Measurements from ENCODE around the gene CMSS1. TPM values are rescaled to one million over a fixed set of nuclear protein-coding genes. Genes with fewer than 3 reads are reported as not detected.

Gene CMSS1
- polyA plus RNA-seq, 1 donor from 2014 or later, result 31.8 TPM

DNA sequence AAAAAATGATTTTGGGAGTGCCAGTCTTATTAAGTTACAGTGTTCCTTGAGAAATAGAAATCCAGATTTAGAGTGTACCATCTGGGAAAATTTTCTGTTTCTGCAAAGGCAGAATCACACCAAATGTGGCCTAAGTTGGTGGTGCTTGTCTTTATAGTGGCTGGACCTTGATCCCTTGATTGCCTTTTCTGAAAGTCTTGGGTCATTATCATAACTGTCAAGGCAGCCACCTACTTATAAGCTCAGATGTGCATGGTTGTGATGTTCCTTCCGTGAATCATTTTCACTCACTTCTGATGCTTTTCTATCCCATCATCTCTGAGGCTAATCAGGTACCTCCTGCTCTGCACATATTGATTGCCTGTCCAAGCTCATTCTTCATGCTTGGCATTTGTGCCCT lies 20.1 kb downstream of the CMSS1 start:
- Histone ChIP-seq H3K79me2 (replicated peaks; ENCODE audit: insufficient read depth, low read length) (no peaks in the 10 kb centered on the region), H4K20me1 (ENCODE audit: insufficient read depth) (no peaks in the 10 kb centered on the region), H3K27me3 (ENCODE audit: insufficient read depth, low read depth, low read length) (no peaks in the 10 kb centered on the region), H2AFZ (ENCODE audit: low read depth, low read length) (no peak overlapping the region), H3K9ac (ENCODE audit: low read length) (no peak overlapping the region), H3K4me3 (ENCODE audit: low read length) (no peak overlapping the region), H3K27ac (ENCODE audit: low read length) (no peak overlapping the region), H3K9me3 (ENCODE audit: low read length) (no peaks in the 10 kb centered on the region), H3K36me3 (ENCODE audit: insufficient read depth, low read length) (no peaks in the 10 kb centered on the region), H3K4me2 (ENCODE audit: low read length) (no peak overlapping the region), H3F3A (ENCODE audit: insufficient read depth, low read length, poor library complexity, severe bottlenecking) (no peaks in the 10 kb centered on the region), H3K9me2 (ENCODE audit: insufficient read depth, low read length) (no peaks in the 10 kb centered on the region)
- no peak for TF ChIP-seq REST (IDR thresholded peaks at IDR 0.05; ENCODE audit: borderline replicate concordance)
- TF ChIP-seq RAD21 (conservative IDR thresholded peaks at IDR 0.05), result no peak
- TF ChIP-seq TAF1 (IDR thresholded peaks at IDR 0.05; ENCODE audit: low read depth), result no peak
- no peak for TF ChIP-seq EP300 (conservative IDR thresholded peaks at IDR 0.05; ENCODE audit: poor library complexity, severe bottlenecking)
- TF ChIP-seq EZH2 (IDR thresholded peaks at IDR 0.05; ENCODE audit: borderline replicate concordance, insufficient read depth, low read length, poor library complexity, severe bottlenecking), result no peak
- no peak for TF ChIP-seq POLR2AphosphoS5 (IDR thresholded peaks at IDR 0.05)
- TF ChIP-seq, protein P1, sequence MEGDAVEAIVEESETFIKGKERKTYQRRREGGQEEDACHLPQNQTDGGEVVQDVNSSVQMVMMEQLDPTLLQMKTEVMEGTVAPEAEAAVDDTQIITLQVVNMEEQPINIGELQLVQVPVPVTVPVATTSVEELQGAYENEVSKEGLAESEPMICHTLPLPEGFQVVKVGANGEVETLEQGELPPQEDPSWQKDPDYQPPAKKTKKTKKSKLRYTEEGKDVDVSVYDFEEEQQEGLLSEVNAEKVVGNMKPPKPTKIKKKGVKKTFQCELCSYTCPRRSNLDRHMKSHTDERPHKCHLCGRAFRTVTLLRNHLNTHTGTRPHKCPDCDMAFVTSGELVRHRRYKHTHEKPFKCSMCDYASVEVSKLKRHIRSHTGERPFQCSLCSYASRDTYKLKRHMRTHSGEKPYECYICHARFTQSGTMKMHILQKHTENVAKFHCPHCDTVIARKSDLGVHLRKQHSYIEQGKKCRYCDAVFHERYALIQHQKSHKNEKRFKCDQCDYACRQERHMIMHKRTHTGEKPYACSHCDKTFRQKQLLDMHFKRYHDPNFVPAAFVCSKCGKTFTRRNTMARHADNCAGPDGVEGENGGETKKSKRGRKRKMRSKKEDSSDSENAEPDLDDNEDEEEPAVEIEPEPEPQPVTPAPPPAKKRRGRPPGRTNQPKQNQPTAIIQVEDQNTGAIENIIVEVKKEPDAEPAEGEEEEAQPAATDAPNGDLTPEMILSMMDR (IDR thresholded peaks at IDR 0.05; ENCODE audit: poor library complexity, severe bottlenecking), result no peak
- no peak for TF ChIP-seq SMC3 (conservative IDR thresholded peaks at IDR 0.05; ENCODE audit: poor library complexity)

GRCh38 chr3:99838755-99839154 lies 21.1 kb downstream of the CMSS1 start:
- Histone ChIP-seq H3F3A (ENCODE audit: insufficient read depth, low read length, poor library complexity, severe bottlenecking) (no peaks in the 10 kb centered on the region), H3K79me2 (replicated peaks; ENCODE audit: insufficient read depth, low read length) (no peaks in the 10 kb centered on the region), H3K4me3 (ENCODE audit: low read length) (no peak overlapping the region), H2AFZ (ENCODE audit: low read depth, low read length) (no peak overlapping the region), H4K20me1 (ENCODE audit: insufficient read depth) (no peaks in the 10 kb centered on the region), H3K27me3 (ENCODE audit: insufficient read depth, low read depth, low read length) (no peaks in the 10 kb centered on the region), H3K27ac (ENCODE audit: low read length) (no peak overlapping the region), H3K9ac (ENCODE audit: low read length) (no peak overlapping the region), H3K4me2 (ENCODE audit: low read length) (no peak overlapping the region), H3K36me3 (ENCODE audit: insufficient read depth, low read length) (no peaks in the 10 kb centered on the region), H3K9me3 (ENCODE audit: low read length) (no peaks in the 10 kb centered on the region), H3K9me2 (ENCODE audit: insufficient read depth, low read length) (no peaks in the 10 kb centered on the region)
- TF ChIP-seq, protein P1 (IDR thresholded peaks at IDR 0.05; ENCODE audit: poor library complexity, severe bottlenecking), result no peak
- TF ChIP-seq EZH2 (IDR thresholded peaks at IDR 0.05; ENCODE audit: borderline replicate concordance, insufficient read depth, low read length, poor library complexity, severe bottlenecking), result no peak
- TF ChIP-seq SMC3 (conservative IDR thresholded peaks at IDR 0.05; ENCODE audit: poor library complexity), result no peak
- TF ChIP-seq RAD21 (conservative IDR thresholded peaks at IDR 0.05), result no peak
- TF ChIP-seq MXI1 (conservative IDR thresholded peaks at IDR 0.05; ENCODE audit: poor library complexity, severe bottlenecking), result no peak
- no peak for TF ChIP-seq POLR2AphosphoS5 (IDR thresholded peaks at IDR 0.05)
- TF ChIP-seq TAF1 (IDR thresholded peaks at IDR 0.05; ENCODE audit: low read depth), result no peak
- no peak for TF ChIP-seq EP300 (conservative IDR thresholded peaks at IDR 0.05; ENCODE audit: poor library complexity, severe bottlenecking)
- TF ChIP-seq REST (IDR thresholded peaks at IDR 0.05; ENCODE audit: borderline replicate concordance), result no peak
